Activated T-cell treated with anti-CD3 and anti-CD28 coated beads, Interleukin-2, amount 50 U/mL, for 48 hours (primary cell): ENCODE results near the gene EVI5L.
"Not testable (repeated sequence)": the region's sequence is repeated elsewhere in the genome, so short reads cannot be mapped to it uniquely, and the experiment has no call there.

Source experiments
- DNase-seq, 2 experiments: peaks; one replicate each; pipeline ENCODE4 v3.0.0-alpha.2; 2020

The EVI5L gene

DNA sequence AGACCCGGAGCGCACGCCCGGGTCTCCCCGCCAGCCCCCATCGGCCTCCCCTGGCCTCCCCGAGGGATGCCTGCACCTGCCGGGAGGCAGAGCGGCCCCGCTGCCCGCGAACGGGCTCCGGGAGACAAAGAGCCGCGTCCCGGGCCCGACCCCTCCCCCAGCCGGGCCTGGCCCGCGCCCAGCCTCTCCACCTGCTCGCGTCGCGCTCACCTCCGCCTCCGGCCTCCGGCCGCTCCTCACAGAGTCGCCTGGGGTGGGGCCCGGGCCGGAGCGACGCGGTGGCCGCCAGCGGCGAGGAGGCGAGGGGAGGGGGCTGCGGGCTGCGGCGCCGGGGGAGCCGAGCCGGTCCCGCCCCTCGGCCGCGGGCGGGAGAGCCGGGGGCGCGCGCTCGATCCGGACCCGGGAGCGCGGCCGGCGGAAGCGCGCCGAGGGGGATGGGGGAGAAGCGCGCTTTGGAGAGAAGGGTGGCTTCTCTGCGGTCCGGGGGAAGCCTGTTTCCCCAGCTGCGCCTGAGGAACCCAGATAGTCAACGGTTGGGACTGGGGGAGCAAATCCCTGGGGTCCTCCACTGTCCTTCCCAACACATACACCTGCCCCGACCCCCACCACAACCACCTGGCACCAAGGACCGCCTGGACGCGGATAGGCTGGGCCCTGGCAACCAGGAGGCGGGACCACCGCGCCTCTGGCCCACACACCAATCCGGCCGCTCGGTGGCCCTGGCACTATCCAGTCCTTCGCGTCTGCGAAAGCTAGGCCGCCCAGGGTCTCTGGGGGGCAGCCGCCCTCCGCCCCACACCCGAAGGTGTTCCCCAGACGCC lies 44.3 kb downstream of the EVI5L start, which contains the start of gene PRR36:
Gene PRR36 (minus strand): TSS at position 315 of the 821 bp plus-strand sequence. CDS start 701 bp downstream, outside the sequence.
- peak in 1 of 2 experiments; percentile 52 for DNase-seq

DNA sequence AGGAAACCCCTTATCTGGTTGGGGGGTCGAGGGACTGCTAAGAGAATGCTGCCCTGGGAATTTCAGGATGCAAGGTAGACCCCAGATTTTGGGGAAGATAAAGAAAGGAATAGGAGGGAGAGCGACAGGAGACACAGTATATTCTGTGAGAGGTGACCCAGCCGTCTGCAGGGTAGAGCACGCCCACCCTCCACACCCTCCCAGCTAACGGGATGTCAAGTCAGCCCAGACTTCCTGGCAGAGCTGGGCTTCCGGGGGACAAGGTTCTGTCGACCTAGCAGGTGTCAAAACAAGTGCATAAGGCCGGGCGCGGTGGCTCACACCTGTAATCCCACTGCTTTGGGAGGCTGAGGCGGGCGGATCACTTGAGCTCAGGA lies 44.9 kb downstream of the EVI5L start:
- DNase-seq: no peak

DNA sequence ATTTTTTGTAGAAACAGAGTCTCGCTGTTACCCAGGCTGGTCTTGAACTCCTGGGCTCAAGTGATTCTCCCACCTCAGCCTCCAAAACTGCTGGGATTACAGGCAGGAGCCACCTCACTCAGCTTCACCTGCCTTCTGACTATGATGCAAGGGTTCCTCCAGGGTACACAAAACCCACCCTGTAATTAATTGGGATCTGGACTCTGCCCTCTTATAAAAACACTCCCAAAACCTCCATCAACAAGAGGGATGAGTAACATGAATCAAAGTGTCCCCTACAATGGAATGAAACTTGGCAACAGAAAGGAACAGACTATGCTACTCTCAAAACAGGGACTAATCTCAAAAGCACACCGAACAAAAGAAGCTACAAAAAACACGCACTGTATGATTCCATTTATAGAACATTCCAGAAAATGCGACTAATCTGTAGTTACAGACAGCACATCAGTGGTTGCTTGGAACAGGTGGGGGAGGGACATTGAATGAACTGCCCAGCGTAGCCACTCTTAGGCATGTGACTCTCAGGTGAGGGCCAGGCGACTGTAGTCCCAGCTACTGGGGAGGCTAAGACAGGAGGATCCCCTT lies 47.3 kb downstream of the EVI5L start:
- no peak for DNase-seq

DNA sequence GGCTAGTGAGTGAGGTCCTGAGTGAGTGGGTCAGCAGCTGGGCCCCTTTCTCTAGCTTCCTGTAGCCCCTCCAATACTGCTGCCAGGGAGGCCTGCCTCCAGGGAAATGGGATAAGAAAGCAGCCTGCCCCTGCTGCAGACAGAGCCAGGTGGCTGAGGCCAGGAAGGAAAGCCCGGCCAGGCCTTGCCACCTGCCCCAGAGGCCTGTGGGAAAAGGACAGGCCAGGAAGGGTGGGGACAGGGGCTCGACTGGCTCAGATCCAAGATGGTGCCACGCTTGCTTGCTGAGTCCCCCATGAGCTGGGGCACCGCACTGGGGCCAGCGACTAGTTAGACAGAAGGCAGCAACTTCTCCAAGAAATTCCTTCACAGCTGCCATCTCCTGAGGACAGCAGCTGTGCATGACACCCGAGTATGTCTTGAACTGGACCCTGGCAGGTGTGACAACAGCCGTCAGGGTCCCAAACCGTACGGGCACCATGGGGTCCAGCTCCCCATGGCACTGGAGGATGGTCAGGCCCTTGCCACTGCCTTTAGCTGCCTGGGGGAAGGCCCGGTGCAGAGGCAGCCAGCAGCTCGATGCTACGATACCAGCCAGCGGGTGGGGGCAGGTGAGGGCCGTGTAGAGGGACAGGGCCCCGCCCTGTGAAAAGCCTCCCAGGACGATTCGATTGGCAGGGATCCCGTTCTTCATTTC lies 49.2 kb downstream of the EVI5L start:
- DNase-seq: no peak

DNA sequence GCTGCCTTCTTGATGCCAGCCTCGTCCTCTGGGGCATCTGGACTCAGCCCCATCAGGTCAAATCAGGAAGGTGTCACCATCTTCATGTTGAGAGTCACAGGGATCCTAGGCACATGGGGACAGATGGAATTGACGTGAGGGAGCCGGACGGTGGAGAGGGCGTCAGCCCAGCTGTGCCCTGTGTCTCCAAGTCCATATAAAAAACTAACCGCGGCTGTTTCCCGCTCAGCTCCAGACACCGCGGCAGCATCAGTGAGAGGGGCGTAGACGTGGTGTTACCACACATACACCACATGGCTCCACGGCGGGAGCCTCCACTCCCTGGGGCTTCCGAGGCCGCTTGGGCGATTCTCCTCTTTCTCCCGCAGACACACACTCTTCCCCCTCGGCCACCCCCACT lies 49.8 kb downstream of the EVI5L start:
- no peak for DNase-seq

DNA sequence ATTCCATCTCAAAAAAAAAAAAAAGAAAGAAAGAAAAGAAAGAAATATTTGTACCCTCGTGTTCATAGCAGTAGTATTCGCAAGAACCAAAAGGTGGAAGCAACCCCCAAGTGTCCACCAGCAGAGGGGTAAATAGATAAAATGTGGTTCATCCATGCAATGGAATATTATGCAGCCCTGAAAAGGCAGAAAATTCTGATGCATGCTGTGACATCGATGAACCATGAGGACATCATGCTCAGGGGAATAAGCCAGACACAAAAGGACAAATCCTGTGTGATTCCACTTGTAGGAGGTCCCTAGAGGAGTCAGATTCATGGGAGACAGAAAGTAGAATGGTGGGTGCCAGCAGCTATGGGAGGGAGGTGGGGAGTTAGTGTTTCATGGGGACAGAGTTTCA lies 51.9 kb downstream of the EVI5L start:
- no peak for DNase-seq

DNA sequence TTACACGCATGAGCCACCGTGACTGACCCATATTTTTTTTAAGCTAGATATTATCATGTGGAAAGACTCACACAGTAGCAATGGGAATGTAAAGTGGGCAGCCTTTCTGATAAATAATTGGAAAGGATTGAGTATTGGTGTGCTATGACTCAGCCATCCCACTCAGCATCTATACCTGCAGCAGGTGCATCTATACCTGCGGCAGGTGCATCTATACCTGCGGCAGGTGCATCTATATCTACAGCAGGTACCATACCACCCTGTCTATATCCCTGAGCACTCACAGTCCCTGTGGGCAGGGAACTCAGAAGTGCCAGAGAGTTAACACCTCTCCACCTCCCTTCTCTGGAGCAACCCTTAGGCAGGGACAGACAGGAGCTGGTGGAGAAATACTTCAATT lies 53.1 kb downstream of the EVI5L start:
- no peak for DNase-seq

DNA sequence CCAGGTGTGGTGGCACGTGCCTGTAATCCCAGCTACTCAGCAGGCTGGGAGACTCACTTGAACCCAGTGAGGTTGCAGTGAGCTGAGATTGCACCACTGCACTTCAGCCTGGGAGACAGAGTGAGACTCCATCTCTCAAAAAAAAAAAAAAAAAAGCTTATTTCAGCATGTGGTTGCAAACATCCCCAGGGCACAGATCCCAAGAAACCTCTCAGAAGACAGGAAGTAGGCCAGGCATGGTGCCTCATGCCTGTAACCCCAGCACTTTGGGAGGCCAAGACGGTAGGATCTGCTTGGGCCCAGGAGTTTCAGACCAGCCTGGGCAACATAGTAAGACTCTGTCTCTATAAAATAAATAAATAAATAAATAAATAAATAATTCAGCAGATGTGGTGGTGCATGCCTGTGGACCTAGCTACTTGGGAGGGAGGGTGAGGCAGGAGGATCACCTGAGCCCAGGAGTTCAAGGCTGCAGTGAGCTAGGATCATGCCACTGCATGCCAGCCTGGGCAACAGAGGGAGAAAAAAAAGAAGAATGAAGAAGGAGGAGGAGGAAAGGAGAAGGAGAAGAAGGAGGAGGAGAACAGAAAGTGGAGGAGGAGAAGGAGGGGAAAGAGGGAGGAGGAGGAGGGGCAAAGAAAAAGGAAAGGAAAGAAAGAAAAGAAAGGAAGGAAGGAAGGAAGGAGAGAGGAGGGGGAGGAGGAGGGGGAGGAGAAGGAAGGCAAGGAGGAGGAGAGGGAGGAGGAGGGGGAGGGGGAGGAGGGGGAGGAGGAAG lies 54.0 kb downstream of the EVI5L start:
- no peak for DNase-seq

DNA sequence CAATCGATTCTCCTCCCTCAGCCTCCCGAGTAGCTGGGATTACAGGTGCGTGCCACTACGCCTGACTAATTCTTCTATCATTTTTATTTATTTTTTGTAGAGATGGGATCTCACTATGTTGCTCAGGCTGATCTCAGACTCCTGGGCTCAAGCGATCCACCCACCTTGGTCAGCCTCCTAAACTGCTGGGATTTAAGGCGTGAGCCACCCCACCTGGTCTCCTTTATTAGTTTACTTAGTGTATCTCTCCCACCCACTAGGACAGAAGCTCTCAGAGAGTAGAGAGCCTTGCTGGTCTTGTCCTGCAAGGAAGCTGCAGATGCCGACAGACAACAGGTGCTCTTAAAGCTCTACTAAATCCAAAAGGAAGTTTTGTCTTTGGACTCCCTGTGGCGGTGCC lies 55.8 kb downstream of the EVI5L start:
- DNase-seq: no peak

DNA sequence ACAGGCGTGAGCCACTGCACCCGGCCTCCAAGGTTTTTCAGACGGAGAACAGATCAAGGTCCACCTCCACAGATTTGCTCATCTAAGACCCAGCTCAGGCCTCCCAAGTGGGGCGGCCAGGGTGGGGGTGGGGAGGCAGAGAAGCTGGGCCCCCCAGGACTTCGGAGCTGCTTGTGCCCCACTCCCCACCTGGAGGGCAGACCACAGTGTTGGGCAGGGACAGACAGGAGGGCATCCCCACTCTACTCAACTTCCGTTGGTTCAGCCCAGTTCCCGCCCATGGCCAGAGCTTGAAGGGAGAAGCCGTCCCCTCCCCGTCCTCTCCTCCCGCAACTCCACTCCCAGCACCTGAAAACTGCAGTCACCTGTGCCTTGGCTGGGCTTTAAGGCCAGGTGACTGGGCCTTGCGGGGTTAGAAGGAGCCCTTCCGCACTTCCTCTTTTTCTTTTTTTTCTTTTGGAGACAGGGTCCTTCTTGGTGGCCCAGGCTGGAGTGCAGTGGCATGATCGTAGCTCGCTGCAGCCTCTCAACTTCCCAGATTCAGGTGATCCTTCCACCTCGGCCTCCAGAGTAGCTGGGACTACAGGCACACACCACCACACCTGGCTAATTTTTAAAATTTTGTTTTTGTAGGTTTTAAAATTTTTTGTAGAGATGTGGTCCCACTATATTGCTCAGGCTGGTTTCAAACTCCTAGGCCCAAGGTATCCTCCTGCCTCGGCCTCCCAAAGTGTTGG lies 57.6 kb downstream of the EVI5L start:
- DNase-seq: no peak

DNA sequence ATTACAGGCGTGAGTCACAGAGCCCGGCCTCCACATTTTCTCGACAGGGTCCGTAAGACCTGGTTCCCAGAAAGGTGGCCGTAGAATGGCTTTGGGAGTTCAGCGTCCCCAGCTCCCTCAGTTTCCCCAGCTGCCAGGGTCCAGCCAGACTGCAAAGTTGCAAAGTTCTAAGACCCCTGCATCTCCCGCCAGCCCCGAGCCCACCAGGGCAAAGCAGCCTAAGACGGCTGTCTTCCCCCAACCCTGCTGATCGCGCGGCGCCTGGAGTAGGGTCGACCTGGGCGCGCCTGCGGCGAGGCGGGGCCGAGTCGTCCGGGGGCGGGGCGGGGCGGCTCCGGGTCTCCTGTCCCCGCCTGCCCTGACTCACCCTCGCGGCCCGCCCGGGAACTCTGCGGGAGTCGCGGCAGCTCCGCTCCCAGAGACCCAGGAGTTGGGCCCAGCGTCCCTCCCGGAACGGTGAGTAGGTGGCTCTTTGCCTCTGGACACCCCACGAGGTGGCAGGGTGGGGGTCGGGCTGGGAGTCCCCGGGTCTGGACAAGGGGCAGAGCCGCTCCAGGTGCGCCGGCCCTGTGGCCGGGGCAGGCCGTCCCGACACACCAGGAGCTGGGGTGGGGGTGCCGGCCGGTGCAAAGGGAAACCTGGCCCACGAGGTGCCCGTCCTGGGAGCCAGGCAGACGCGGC lies 58.3 kb downstream of the EVI5L start, which contains the start of gene LRRC8E:
Gene LRRC8E (plus strand): TSS at position 366 of the 681 bp plus-strand sequence. CDS start 7,094 bp downstream, outside the sequence.
- peak; percentile 58 to 72 for DNase-seq

DNA sequence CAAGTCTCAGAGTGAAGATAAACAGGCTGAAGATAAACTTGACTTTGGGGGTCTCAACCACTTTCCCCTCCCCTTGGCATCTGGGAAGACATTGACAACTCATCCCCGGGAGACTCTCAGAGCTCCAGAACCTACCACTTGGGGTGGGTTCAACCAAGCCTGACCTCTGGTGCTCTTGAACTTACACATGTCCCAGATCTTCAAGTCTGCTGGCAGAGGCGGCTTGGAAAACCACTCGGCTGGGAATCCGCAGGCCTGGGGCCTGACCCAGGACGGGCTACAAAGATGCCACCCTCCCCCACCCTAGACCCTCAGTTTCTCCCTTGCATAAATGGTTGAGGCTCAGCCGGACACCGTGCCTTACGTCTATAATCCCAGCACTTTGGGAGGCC lies 58.8 kb downstream of the EVI5L start:
- DNase-seq: no peak

DNA sequence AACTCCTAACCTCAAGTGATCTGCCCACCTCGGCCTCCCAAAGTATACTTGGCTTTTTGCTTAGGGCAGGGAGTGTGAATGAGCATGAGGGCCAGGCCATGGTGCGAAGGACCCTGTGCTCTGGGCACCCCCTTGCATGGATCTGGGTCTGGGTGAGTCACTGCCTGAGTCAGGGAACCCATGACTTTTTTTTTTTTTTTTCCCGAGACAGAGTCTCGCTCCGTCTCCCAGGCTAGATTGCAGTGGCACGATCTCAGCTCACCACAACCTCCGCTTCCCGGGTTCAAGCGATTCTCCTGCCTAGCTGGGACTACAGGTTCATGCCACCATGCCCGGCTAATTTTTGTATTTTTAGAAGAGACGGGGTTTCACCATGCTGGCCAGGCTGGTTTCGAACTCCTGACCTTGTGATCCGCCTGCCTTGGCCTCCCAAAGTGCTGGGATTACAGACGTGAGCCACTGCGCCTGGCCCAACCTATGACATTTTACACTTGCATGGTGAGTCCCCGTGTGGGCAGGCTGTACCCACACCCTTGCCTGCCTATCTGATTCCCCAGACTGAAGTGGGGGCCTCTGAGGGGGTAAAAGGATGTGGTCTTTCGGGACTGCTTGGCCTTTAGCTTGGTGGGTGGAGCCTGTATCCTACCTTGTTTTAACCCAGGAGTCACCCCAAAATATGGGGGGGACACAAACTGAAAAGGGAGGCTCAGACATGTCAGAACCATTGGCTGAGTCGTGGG lies 63.5 kb downstream of the EVI5L start:
- not testable (repeated sequence) for DNase-seq

DNA sequence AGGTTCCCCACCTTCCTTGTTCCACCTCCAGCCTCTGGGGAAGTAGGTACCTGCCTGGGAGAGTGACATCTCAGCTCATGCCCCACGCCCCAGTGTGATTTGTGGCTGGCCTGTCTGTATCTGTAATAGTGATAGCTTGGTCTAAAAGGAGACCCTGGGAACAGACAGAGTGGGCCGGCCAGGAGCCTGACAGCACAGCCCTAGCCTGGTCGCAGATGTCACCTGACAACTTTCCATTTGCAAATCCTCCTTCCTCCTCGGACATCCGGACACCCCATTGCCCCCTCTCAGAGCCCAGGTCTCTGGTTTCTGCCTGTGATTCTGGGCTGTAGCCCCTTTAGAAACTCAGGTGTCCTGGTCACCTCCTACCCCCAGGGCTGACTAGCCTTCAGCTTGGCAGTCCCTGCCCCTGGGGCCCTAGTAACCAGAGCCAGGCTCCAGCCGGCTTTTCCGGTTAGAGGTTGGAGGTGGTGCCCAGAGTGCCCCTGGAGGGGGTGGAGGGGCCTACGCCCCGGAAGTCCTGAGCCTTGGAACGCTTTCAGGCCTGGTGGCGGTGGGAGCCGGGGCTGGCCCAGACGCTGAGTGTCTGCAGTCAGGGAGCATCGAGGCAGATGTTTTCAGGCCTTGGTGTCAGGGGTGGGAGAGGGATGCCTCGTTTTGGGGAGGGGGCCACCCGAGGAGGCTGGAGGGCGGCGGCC lies 64.7 kb downstream of the EVI5L start:
- DNase-seq: no peak

DNA sequence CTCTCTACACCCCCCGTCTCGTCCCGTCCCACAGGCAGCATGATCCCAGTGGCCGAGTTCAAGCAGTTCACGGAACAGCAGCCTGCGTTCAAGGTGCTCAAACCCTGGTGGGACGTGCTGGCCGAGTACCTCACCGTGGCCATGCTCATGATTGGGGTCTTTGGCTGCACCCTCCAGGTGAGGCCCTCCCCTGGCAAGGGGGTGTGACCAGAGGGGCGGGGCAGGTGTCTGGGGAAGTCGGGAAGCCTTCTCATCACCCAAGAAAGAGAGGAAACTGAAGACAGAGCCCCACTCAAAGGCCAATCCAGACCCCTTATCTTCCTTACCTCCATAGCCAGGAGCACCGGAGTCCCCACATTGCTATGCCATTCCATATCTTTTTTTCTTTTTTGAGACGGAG lies 65.5 kb downstream of the EVI5L start:
- DNase-seq: no peak

DNA sequence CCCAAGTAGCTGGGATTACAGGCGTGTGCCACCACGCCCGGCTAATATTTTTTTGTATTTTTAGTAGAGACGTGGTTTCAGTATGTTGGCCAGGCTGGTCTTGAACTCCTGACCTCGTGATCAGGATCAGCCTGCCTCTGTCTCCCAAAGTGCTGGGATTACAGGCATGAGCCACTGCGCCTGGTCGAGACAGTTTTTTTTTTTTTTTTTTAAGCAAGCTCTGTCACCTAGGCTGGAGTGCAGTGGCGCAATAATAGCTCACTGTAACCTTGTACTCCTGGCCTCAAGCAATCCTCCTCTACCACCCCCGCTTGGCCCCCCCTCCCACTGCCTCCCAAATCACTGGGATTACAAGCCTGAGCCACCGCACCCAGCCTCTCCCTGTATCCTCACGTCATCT lies 67.3 kb downstream of the EVI5L start:
- no peak for DNase-seq

DNA sequence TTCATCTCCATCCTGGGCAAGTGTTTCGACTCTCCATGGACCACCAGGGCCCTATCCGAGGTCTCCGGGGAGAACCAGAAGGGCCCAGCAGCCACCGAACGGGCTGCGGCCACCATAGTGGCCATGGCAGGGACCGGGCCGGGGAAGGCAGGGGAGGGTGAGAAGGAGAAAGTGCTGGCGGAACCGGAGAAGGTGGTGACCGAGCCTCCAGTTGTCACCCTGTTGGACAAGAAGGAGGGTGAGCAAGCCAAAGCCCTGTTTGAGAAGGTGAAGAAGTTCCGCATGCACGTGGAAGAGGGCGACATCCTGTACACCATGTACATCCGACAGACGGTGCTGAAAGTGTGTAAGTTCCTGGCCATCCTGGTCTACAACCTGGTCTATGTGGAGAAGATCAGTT lies 68.9 kb downstream of the EVI5L start:
- no peak for DNase-seq

DNA sequence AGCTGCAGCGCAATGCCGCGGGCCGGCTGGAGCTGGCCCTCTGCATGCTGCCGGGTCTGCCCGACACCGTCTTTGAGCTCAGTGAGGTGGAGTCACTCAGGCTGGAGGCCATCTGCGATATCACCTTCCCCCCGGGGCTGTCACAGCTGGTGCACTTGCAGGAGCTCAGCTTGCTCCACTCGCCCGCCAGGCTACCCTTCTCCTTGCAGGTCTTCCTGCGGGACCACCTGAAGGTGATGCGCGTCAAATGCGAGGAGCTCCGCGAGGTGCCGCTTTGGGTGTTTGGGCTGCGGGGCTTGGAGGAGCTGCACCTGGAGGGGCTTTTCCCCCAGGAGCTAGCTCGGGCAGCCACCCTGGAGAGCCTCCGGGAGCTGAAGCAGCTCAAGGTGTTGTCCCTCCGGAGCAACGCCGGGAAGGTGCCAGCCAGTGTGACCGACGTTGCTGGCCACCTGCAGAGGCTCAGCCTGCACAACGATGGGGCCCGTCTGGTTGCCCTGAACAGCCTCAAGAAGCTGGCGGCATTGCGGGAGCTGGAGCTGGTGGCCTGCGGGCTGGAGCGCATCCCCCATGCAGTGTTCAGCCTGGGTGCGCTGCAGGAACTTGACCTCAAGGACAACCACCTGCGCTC lies 69.8 kb downstream of the EVI5L start:
- DNase-seq: no peak

DNA sequence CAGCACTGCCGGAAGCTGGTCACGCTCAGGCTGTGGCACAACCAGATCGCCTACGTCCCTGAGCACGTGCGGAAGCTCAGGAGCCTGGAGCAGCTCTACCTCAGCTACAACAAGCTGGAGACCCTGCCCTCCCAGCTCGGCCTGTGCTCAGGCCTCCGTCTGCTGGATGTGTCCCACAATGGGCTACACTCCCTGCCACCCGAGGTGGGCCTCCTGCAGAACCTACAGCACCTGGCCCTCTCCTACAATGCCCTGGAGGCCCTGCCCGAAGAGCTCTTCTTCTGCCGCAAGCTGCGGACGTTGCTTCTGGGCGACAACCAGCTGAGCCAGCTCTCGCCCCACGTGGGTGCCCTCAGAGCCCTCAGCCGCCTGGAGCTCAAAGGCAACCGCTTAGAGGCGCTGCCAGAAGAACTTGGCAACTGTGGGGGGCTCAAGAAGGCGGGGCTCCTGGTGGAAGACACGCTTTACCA lies 70.4 kb downstream of the EVI5L start:
- no peak for DNase-seq

DNA sequence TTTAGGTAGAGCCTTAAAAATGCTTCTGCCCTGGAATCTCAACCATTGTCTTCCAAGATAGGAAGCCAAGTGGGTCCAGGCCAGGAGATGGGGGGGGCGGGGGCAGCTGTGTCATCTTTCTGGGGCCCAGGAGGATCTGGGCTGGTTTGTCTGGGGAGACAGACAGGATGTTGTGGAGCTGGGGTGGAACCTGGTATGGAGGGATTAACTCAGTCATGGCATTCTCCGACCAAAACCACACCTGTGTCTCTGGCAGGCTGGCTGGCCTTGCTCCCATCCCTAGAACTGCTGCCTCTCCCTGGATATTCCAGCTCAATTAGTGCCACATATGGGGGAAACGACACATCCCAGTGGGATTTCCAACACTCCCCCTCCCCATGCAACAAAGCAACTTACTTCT lies 70.9 kb downstream of the EVI5L start:
- no peak for DNase-seq
